ENCODE results near the gene TTC21A. TPM values are rescaled to one million over a fixed set of nuclear protein-coding genes. Genes with fewer than 3 reads are reported as not detected.

Gene TTC21A
- total RNA-seq, 1 experiment from 2014 or later: 1.2 TPM

- TF ChIP-seq CTCF (conservative IDR thresholded peaks at IDR 0.05; ENCODE audit: low read depth, low read length) (no peak), EZH2 (IDR thresholded peaks at IDR 0.05; ENCODE audit: low read length, unreplicated experiment) (no peak), EZH2phosphoT487 (IDR thresholded peaks at IDR 0.05; ENCODE audit: borderline replicate concordance, low read length) (no peak)
- Histone ChIP-seq H3K9me2 (replicated peaks; ENCODE audit: low read length) (no peaks in the 10 kb centered on the region), H3K4me3 (ENCODE audit: low read length) (no peak overlapping the region), H3K4me2 (ENCODE audit: low read length) (no peak overlapping the region), H3K79me2 (ENCODE audit: low read length) (peaks cover 14% of the 10 kb centered on the region; the same call in 1 of the 2 replicates), H2AFZ (ENCODE audit: low read length) (no peak overlapping the region), H3K27ac (ENCODE audit: low read length) (no peak overlapping the region), H3K9me3 (ENCODE audit: low read length) (no peaks in the 10 kb centered on the region), H4K20me1 (ENCODE audit: low read length) (0 out of 2 replicates have a peak, but pooled peaks cover 4% of the 10 kb centered on the region), H3K27me3 (ENCODE audit: low read length) (no peaks in the 10 kb centered on the region), H3K4me1 (ENCODE audit: insufficient read depth, low read length) (no peaks in the 10 kb centered on the region), H3K9ac (ENCODE audit: low read length) (no peak overlapping the region), H3K36me3 (ENCODE audit: low read depth, low read length) (peaks cover 35% of the 10 kb centered on the region), H3F3A (ENCODE audit: low read length, unreplicated experiment) (no peaks in the 10 kb centered on the region)
- ChIA-PET POLR2A (ENCODE audit: unreplicated experiment) (no interaction called here), CTCF (no interaction called here)
- DNase-seq (no peak), ATAC-seq (no peak)
- BruUV-seq (replicated peaks): no TSS peak
- intact Hi-C loops (cut with micrococcal nuclease): no loop called here
Observed at GRCh38 chr3:39099242-39099641, 8.2 kb upstream of the TTC21A start.

GRCh38 chr3:39099738-39100499 lies 7.6 kb upstream of the TTC21A start:
- no TSS peak for BruUV-seq (replicated peaks)
- no peak overlapping the region for H3K9ac ChIP-seq (ENCODE audit: low read length)
- ChIA-PET POLR2A (ENCODE audit: unreplicated experiment) (no interaction called here), CTCF (no interaction called here)
- TF ChIP-seq CTCF (conservative IDR thresholded peaks at IDR 0.05; ENCODE audit: low read depth, low read length): no peak
- TF ChIP-seq EZH2phosphoT487 (IDR thresholded peaks at IDR 0.05; ENCODE audit: borderline replicate concordance, low read length): no peak
- TF ChIP-seq EZH2 (IDR thresholded peaks at IDR 0.05; ENCODE audit: low read length, unreplicated experiment): no peak
- no peak overlapping the region for H2AFZ ChIP-seq (ENCODE audit: low read length)
- no peaks in the 10 kb centered on the region for H3K9me2 ChIP-seq (replicated peaks; ENCODE audit: low read length)
- no peak overlapping the region for H3K4me2 ChIP-seq (ENCODE audit: low read length)
- H4K20me1 ChIP-seq (ENCODE audit: low read length): 0 out of 2 replicates have a peak, but pooled peaks cover 4% of the 10 kb centered on the region
- H3K9me3 ChIP-seq (ENCODE audit: low read length): no peaks in the 10 kb centered on the region
- ATAC-seq: no peak
- intact Hi-C loops (cut with micrococcal nuclease): no loop called here
- H3K79me2 ChIP-seq (ENCODE audit: low read length): peaks cover 20% of the 10 kb centered on the region
- no peak overlapping the region for H3K4me3 ChIP-seq (ENCODE audit: low read length)
- H3K27ac ChIP-seq (ENCODE audit: low read length): no peak overlapping the region
- H3F3A ChIP-seq (ENCODE audit: low read length, unreplicated experiment): no peaks in the 10 kb centered on the region
- DNase-seq: no peak
- H3K27me3 ChIP-seq (ENCODE audit: low read length): no peaks in the 10 kb centered on the region
- H3K4me1 ChIP-seq (ENCODE audit: insufficient read depth, low read length): no peaks in the 10 kb centered on the region
- peaks cover 35% of the 10 kb centered on the region for H3K36me3 ChIP-seq (ENCODE audit: low read depth, low read length)

- CTCF ChIA-PET: interaction anchor here (1.0 kb wide), 1 partner anchor 188 kb away, joined by 6 read pairs; no protein-coding TSS in a partner anchor
- TF ChIP-seq EZH2 (IDR thresholded peaks at IDR 0.05; ENCODE audit: low read length, unreplicated experiment) (no peak), CTCF (conservative IDR thresholded peaks at IDR 0.05; ENCODE audit: low read depth, low read length) (no peak), EZH2phosphoT487 (IDR thresholded peaks at IDR 0.05; ENCODE audit: borderline replicate concordance, low read length) (no peak)
- H3K9me3 ChIP-seq (ENCODE audit: low read length): no peaks in the 10 kb centered on the region
- H3K9ac ChIP-seq (ENCODE audit: low read length): no peak overlapping the region
- no peak for DNase-seq
- H3K36me3 ChIP-seq (ENCODE audit: low read depth, low read length): peaks cover 32% of the 10 kb centered on the region
- H4K20me1 ChIP-seq (ENCODE audit: low read length): peaks cover 8% of the 10 kb centered on the region; the same call in 1 of the 2 replicates
- no peaks in the 10 kb centered on the region for H3F3A ChIP-seq (ENCODE audit: low read length, unreplicated experiment)
- POLR2A ChIA-PET (ENCODE audit: unreplicated experiment): no interaction called here
- H3K4me1 ChIP-seq (ENCODE audit: insufficient read depth, low read length): peaks cover 5% of the 10 kb centered on the region
- H3K27ac ChIP-seq (ENCODE audit: low read length): no peak overlapping the region
- intact Hi-C loops (cut with micrococcal nuclease): no loop called here
- peaks cover 26% of the 10 kb centered on the region for H3K79me2 ChIP-seq (ENCODE audit: low read length)
- H3K4me2 ChIP-seq (ENCODE audit: low read length): no peak overlapping the region
- no peak overlapping the region for H3K4me3 ChIP-seq (ENCODE audit: low read length)
- ATAC-seq: no peak
- H2AFZ ChIP-seq (ENCODE audit: low read length): no peak overlapping the region
- no TSS peak for BruUV-seq (replicated peaks)
- H3K27me3 ChIP-seq (ENCODE audit: low read length): no peaks in the 10 kb centered on the region
- H3K9me2 ChIP-seq (replicated peaks; ENCODE audit: low read length): no peaks in the 10 kb centered on the region
Observed at GRCh38 chr3:39100500-39100886, 7.0 kb upstream of the TTC21A start.
